ENCODE measurements around the gene C1QTNF12. TPM values are rescaled to one million over a fixed set of nuclear protein-coding genes. Genes with fewer than 3 reads are reported as not detected.

Gene C1QTNF12
- total and polyA plus RNA-seq, 2 of the 8 experiments (the other 6 are each of a cell fraction or from before 2014, with no cell fraction given), result 2.1 to 3.7 TPM

- Histone ChIP-seq H3K9me3 (ENCODE audit: insufficient read depth in 2 of 2, low read depth in 1 of 2, low read length in 1 of 2) (peaks cover 0 to 9% of the 10 kb centered on the region in 2 experiments; a peak in 2 of 4 replicates), H4K91ac (replicated peaks; ENCODE audit: insufficient read length, low read length) (no peak overlapping the region), H2BK12ac (ENCODE audit: low read depth, low read length) (no peak overlapping the region), H3K27ac (ENCODE audit: low read depth, low read length) (no peak overlapping the region), H4K5ac (ENCODE audit: insufficient read length, low read depth, low read length) (no peak overlapping the region), H2AK5ac (ENCODE audit: low read depth, low read length) (no peak overlapping the region), H2BK120ac (replicated peaks; ENCODE audit: low read depth, low read length) (no peak overlapping the region), H3K4me3 (ENCODE audit: extremely low read depth in 1 of 4, insufficient read depth in 2 of 4, low read depth in 3 of 4, low read length in 4 of 4) (no peak overlapping the region), H3K9ac (replicated peaks in 1 of 4; ENCODE audit: extremely low read depth in 1 of 4, low read depth in 3 of 4, low read length in 3 of 4) (no peak overlapping the region), H2BK5ac (ENCODE audit: low read depth, low read length) (no peak overlapping the region), H3K27me3 (replicated peaks in 1 of 4; ENCODE audit: control insufficient read depth in 3 of 4, extremely low read depth in 1 of 4, insufficient read depth in 3 of 4, low read length in 3 of 4) (no peaks in the 10 kb centered on the region; a peak in 1 of 7 replicates), H3K4ac (replicated peaks; ENCODE audit: insufficient read length, low read depth, low read length) (no peak overlapping the region), H3K79me1 (ENCODE audit: low read depth, low read length) (peaks cover 50% of the 10 kb centered on the region), H3K56ac (replicated peaks; ENCODE audit: insufficient read length, low read depth, low read length) (no peak overlapping the region), H3K4me1 (replicated peaks in 1 of 4; ENCODE audit: control insufficient read depth in 3 of 4, insufficient read depth in 4 of 4, low read length in 3 of 4) (peaks cover 0 to 6% (median under 1%) of the 10 kb centered on the region in 4 experiments; a peak in 4 of 7 replicates), H2BK15ac (ENCODE audit: low read length) (no peak overlapping the region), H3K4me2 (ENCODE audit: insufficient read depth in 1 of 2, low read depth in 2 of 2, low read length in 2 of 2) (peak overlapping the region in 1 of 2 experiments; percentile 88; a peak in 1 of 4 replicates), H2AFZ (ENCODE audit: low read length) (no peak overlapping the region), H3K23ac (ENCODE audit: insufficient read length) (no peak overlapping the region), H3K18ac (ENCODE audit: extremely low read depth, low read length) (no peak overlapping the region), H3K79me2 (ENCODE audit: control insufficient read depth in 1 of 2, insufficient read depth in 2 of 2, low read length in 2 of 2) (peaks cover 6 to 45% of the 10 kb centered on the region in 2 experiments; a peak in 3 of 4 replicates), H2BK20ac (ENCODE audit: low read length) (no peak overlapping the region), H4K8ac (ENCODE audit: extremely low read depth, insufficient read depth, low read length) (no peak overlapping the region), H3K36me3 (ENCODE audit: control insufficient read depth in 2 of 4, insufficient read depth in 4 of 4, low read length in 3 of 4) (peaks cover 2 to 22% (median 6%) of the 10 kb centered on the region in 4 experiments; a peak in 6 of 8 replicates), H4K20me1 (replicated peaks in 1 of 2; ENCODE audit: control insufficient read depth in 1 of 2, insufficient read depth in 2 of 2, low read length in 2 of 2) (peaks cover 5 to 32% of the 10 kb centered on the region in 2 experiments), H3K23me2 (ENCODE audit: low read depth, low read length) (peaks cover 7% of the 10 kb centered on the region), H3K14ac (ENCODE audit: insufficient read length) (no peak overlapping the region)
- ChIA-PET POLR2A (ENCODE audit: partially characterized antibody) (interaction anchor here (1.0 kb wide), 1 partner anchor 56 kb away, joined by 3 read pairs; the partner anchor contains the start of gene TTLL10), CTCF (ENCODE audit: partially characterized antibody) (interaction anchor here (0.6 to 1.6 kb wide), 6 partner anchors 17 to 107 kb away, joined by 3 to 5 read pairs (median 3); no protein-coding TSS in a partner anchor)
- FAIRE-seq (no peak), DNase-seq (ENCODE audit: low read depth in 1 of 2, low spot score in 2 of 2) (no peak)
- 94% methylated on average over 19 of the region's 19 CpGs; no CpG with 5 or more reads in 1 of the 2 experiments for WGBS, 2 experiments (ENCODE audit: extremely low coverage in 1 of 2, insufficient coverage in 1 of 2, insufficient read length in 1 of 2, insufficient replicate concordance in 2 of 2, low coverage in 1 of 2, low lambda C conversion rate in 2 of 2, missing lambda C conversion rate in 1 of 2)
- no peak for TF ChIP-seq SP1 (IDR thresholded peaks at IDR 0.05; ENCODE audit: low read depth, low read length)
- TF ChIP-seq GABPA (IDR thresholded peaks at IDR 0.05; ENCODE audit: borderline replicate concordance, insufficient read depth, low read length), result no peak
- no peak for TF ChIP-seq RBBP5 (IDR thresholded peaks at IDR 0.05; ENCODE audit: borderline replicate concordance, low read depth, low read length)
These were observed 16.8 kb downstream of the C1QTNF12 start for GRCh38 chr1:1229770-1230169.
